Neural cell (in vitro differentiated cells): ENCODE measurements around the gene MYOD1. TPM values are rescaled to one million over a fixed set of nuclear protein-coding genes. Genes with fewer than 3 reads are reported as not detected.

Experiments
- H2AFZ ChIP-seq: fragments of 200-600, 300-800 bp; sonication (generic), shearing (Covaris generic); 2 replicates; pipeline ENCODE4 v1.6.0; 2014; ENCODE audit warnings: low read depth, mild to moderate bottlenecking, antibody characterized with exemption, low read length, moderate library complexity
- H3F3A ChIP-seq: fragments of 200-600 bp; shearing (Covaris generic); 2 replicates; pipeline ENCODE4 v1.6.1; 2016; ENCODE audit warnings: mild to moderate bottlenecking, moderate library complexity, mixed read lengths, antibody characterized with exemption, low read length; ENCODE audit not compliant: insufficient read depth, poor library complexity, severe bottlenecking
- H3K27ac ChIP-seq: fragments of 200-600, 300-800 bp; sonication (generic), shearing (Covaris generic); 2 replicates; pipeline ENCODE4 v1.5.1; 2014; ENCODE audit warnings: mild to moderate bottlenecking, low read length, moderate library complexity
- H3K27me3 ChIP-seq: fragments of 300-800, 200-600 bp; sonication (generic), shearing (Covaris generic); 2 replicates; pipeline ENCODE4 v1.6.0; 2014; ENCODE audit warnings: mild to moderate bottlenecking, low read depth, low read length, moderate library complexity; ENCODE audit not compliant: insufficient read depth
- H3K36me3 ChIP-seq: fragments of 300-800, 200-600 bp; sonication (generic), shearing (Covaris generic); 2 replicates; pipeline ENCODE4 v1.5.1; 2014; ENCODE audit warnings: mild to moderate bottlenecking, antibody characterized with exemption, low read length, moderate library complexity; ENCODE audit not compliant: insufficient read depth
- H3K4me2 ChIP-seq: fragments of 300-800, 200-600 bp; sonication (generic), shearing (Covaris generic); 2 replicates; pipeline ENCODE4 v1.6.0; 2014; ENCODE audit warnings: mild to moderate bottlenecking, low read length
- H3K4me3 ChIP-seq: fragments of 300-800, 200-600 bp; sonication (generic), shearing (Covaris generic); 2 replicates; pipeline ENCODE4 v1.5.1; 2014; ENCODE audit warnings: mild to moderate bottlenecking, low read length, moderate library complexity
- H3K79me2 ChIP-seq: fragments of 200-600 bp; shearing (Covaris generic); replicated peaks from 2 replicates; pipeline ENCODE4 v1.6.0; 2014; ENCODE audit warnings: mild to moderate bottlenecking, low read length, moderate library complexity; ENCODE audit not compliant: insufficient read depth
- H3K9ac ChIP-seq: fragments of 300-800, 200-600 bp; sonication (generic), shearing (Covaris generic); 2 replicates; pipeline ENCODE4 v1.6.1; 2016; ENCODE audit warnings: mild to moderate bottlenecking, low read length, mixed read lengths
- H3K9me2 ChIP-seq: fragments of 200-600 bp; shearing (Covaris generic); 2 replicates; pipeline ENCODE4 v1.6.1; 2016; ENCODE audit warnings: mild to moderate bottlenecking, low read length, mixed read lengths; ENCODE audit not compliant: insufficient read depth
- H3K9me3 ChIP-seq: fragments of 200-600, 300-800 bp; sonication (generic), shearing (Covaris generic); 2 replicates; pipeline ENCODE4 v1.6.1; 2016; ENCODE audit warnings: mild to moderate bottlenecking, mixed run types, low read length, moderate library complexity, mixed read lengths
- H4K20me1 ChIP-seq: fragments of 200-600 bp; shearing (Covaris generic); 2 replicates; pipeline ENCODE4 v1.6.1; 2016; ENCODE audit warnings: mild to moderate bottlenecking, mixed run types; ENCODE audit not compliant: insufficient read depth
- EP300 ChIP-seq: fragments of 450-650 bp; conservative IDR thresholded peaks from 2 replicates; pipeline ENCODE4 v1.6.1; 2014; ENCODE audit warnings: antibody characterized with exemption, mild to moderate bottlenecking, moderate library complexity; ENCODE audit not compliant: poor library complexity, severe bottlenecking
- MXI1 ChIP-seq: fragments of 450-650 bp; conservative IDR thresholded peaks from 2 replicates; pipeline ENCODE4 v1.6.1; 2014; ENCODE audit warnings: antibody characterized with exemption, mild to moderate bottlenecking; ENCODE audit not compliant: poor library complexity, severe bottlenecking
- POLR2AphosphoS5 ChIP-seq: IDR thresholded peaks from 2 replicates; pipeline ENCODE4 v1.6.1; 2012
- RAD21 ChIP-seq: fragments of 450-650 bp; conservative IDR thresholded peaks from 2 replicates; pipeline ENCODE4 v1.6.1; 2014; ENCODE audit warnings: antibody characterized with exemption, mild to moderate bottlenecking, moderate library complexity
- TAF1 ChIP-seq: IDR thresholded peaks from 2 replicates; pipeline ENCODE4 v1.6.1; 2012; ENCODE audit warnings: low read depth
- polyA plus RNA-seq: library from polyadenylated mRNA; depleted of rRNA; stranded (reverse); fragments of >200 nt; gene quantifications from 2 replicates; pipeline ENCODE4 v1.2.3, GENCODE V29; 2014
- TF ChIP-seq, protein P1 (sequence below): IDR thresholded peaks from 2 replicates; pipeline ENCODE4 v1.6.1; 2012; ENCODE audit warnings: borderline replicate concordance
- TF ChIP-seq, protein P2 (sequence below): fragments of 450-650 bp; IDR thresholded peaks from 2 replicates; pipeline ENCODE4 v1.5.1; 2014; ENCODE audit warnings: antibody characterized with exemption, mild to moderate bottlenecking, moderate library complexity; ENCODE audit not compliant: poor library complexity, severe bottlenecking

MYOD1 gene
- polyA plus RNA-seq, 1 donor from 2014 or later = not detected

DNA sequence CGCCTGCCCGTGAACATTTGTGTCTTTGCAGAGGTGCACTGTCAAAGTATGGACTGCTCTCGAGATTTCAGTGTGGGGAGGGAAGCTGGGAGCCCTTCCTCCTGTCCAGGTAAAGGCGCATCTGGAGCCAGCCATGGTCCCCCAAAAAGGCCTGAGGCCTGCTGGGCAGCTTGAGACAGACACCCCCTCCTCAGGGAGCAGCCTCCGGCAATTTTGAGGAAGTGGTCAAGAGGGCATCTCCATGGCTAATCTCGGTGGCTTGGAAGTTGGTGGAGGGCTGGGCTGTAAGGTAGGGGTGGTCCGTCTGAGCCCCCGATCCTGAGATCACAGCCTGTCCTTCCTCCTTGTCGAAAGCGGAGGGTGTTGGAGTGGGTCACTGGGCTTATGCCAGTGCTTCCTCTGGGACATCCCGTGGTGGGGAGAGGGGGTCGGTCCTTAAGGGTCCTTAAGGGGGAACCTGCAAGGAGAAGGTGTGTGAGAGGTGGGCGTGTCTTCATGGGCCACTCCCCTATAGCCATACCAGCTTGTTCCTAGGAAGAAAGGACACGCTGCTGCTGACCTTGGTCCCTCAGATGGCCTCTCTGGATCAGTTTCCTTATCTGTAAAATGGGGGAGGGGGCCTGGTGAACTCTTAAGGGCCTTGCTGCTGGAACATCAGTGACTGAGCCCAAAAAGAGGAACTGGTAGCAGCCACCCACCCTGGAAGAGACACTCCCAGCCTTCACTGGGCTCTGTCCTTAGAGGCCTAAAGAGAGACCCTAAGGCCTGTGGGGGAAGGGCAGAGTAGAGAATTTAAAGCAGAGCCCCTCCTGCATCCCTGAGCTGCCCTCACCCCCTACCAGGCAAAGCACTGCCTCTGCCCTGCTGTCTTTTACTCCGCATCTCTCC lies 17.8 kb downstream of the MYOD1 start:
- no peak overlapping the region for H3K27ac ChIP-seq
- peak overlapping the region; percentile 99 for H3K4me3 ChIP-seq

DNA sequence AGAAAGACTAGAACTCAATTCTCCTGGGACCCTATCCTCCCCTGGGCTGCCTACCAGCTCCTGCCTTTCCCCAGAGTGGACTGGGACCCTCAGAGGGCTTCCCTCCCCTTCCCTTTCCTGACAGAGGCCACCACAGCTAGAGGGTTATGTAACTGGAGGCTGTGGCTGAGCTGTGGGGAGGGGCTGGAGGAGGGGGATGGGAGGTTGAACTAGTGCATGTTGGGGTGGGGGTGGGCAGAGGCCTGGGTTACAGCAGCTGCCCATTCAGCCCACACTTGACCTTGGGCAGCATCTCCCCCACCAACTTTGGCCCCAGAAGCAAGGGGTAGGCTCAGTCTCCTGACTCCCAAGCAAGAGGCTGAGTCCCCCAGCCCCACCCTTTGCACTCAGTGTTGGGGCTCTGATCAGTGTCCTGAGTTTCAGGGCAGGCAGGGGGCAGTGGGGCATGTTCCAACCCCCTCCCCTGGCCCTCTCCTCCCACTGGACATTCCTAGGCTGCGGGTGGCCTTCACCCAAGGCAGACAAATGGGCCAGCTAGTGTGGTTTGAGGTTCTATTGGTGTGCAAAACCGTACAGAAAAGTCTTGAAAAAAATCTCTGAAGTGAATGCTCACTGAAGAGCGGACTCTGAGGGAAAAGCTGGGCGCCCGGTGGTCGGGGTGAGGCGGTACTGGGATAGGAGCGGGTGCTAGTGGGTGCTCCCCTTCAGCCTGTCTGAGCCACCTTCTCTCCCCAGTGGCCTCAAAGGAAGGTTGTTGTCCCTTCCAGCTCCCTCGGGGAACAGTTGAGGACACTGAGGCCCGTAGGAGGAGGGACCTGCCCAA lies 19.0 kb downstream of the MYOD1 start:
- TF ChIP-seq EP300 = no peak
- TF ChIP-seq, protein P1, sequence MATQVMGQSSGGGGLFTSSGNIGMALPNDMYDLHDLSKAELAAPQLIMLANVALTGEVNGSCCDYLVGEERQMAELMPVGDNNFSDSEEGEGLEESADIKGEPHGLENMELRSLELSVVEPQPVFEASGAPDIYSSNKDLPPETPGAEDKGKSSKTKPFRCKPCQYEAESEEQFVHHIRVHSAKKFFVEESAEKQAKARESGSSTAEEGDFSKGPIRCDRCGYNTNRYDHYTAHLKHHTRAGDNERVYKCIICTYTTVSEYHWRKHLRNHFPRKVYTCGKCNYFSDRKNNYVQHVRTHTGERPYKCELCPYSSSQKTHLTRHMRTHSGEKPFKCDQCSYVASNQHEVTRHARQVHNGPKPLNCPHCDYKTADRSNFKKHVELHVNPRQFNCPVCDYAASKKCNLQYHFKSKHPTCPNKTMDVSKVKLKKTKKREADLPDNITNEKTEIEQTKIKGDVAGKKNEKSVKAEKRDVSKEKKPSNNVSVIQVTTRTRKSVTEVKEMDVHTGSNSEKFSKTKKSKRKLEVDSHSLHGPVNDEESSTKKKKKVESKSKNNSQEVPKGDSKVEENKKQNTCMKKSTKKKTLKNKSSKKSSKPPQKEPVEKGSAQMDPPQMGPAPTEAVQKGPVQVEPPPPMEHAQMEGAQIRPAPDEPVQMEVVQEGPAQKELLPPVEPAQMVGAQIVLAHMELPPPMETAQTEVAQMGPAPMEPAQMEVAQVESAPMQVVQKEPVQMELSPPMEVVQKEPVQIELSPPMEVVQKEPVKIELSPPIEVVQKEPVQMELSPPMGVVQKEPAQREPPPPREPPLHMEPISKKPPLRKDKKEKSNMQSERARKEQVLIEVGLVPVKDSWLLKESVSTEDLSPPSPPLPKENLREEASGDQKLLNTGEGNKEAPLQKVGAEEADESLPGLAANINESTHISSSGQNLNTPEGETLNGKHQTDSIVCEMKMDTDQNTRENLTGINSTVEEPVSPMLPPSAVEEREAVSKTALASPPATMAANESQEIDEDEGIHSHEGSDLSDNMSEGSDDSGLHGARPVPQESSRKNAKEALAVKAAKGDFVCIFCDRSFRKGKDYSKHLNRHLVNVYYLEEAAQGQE = no peak
- TF ChIP-seq TAF1 = no peak
- no peak for TF ChIP-seq MXI1
- TF ChIP-seq RAD21 = no peak
- TF ChIP-seq POLR2AphosphoS5 = no peak
- TF ChIP-seq, protein P2, sequence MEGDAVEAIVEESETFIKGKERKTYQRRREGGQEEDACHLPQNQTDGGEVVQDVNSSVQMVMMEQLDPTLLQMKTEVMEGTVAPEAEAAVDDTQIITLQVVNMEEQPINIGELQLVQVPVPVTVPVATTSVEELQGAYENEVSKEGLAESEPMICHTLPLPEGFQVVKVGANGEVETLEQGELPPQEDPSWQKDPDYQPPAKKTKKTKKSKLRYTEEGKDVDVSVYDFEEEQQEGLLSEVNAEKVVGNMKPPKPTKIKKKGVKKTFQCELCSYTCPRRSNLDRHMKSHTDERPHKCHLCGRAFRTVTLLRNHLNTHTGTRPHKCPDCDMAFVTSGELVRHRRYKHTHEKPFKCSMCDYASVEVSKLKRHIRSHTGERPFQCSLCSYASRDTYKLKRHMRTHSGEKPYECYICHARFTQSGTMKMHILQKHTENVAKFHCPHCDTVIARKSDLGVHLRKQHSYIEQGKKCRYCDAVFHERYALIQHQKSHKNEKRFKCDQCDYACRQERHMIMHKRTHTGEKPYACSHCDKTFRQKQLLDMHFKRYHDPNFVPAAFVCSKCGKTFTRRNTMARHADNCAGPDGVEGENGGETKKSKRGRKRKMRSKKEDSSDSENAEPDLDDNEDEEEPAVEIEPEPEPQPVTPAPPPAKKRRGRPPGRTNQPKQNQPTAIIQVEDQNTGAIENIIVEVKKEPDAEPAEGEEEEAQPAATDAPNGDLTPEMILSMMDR = no peak
- no peaks in the 10 kb centered on the region for H3K9me2 ChIP-seq
- H3K9ac ChIP-seq = peak overlapping the region; percentile 77
- no peaks in the 10 kb centered on the region for H3K9me3 ChIP-seq
- no peak overlapping the region for H2AFZ ChIP-seq
- H3K27me3 ChIP-seq = no peaks in the 10 kb centered on the region
- H3K27ac ChIP-seq = peak overlapping the region; percentile 71
- H4K20me1 ChIP-seq = peaks cover 3% of the 10 kb centered on the region
- H3F3A ChIP-seq = no peaks in the 10 kb centered on the region
- peak overlapping the region; percentile 84 for H3K4me2 ChIP-seq
- H3K79me2 ChIP-seq = peaks cover 35% of the 10 kb centered on the region
- H3K36me3 ChIP-seq = no peaks in the 10 kb centered on the region
- peak overlapping the region; percentile 99 for H3K4me3 ChIP-seq

More for the DNA sequence above, 17.8 kb downstream of the MYOD1 start:
- Histone ChIP-seq H3K9ac (peak overlapping the region; percentile 77), H3K9me3 (no peaks in the 10 kb centered on the region), H3K36me3 (no peaks in the 10 kb centered on the region), H3K9me2 (no peaks in the 10 kb centered on the region), H3F3A (no peaks in the 10 kb centered on the region), H3K79me2 (peaks cover 35% of the 10 kb centered on the region), H3K4me2 (peak overlapping the region; percentile 84), H3K27me3 (no peaks in the 10 kb centered on the region), H2AFZ (no peak overlapping the region), H4K20me1 (no peaks in the 10 kb centered on the region)
- TF ChIP-seq, protein P1 = no peak
- TF ChIP-seq POLR2AphosphoS5 (no peak), TAF1 (no peak), EP300 (no peak), RAD21 (no peak)
